ENCODE measurements around the gene WDR73.

The WDR73 gene

GRCh38 chr15:84631706-84632272 lies 22.3 kb downstream of the WDR73 start:
- peak overlapping the region; percentile 63 for H3K4me3 ChIP-seq (ENCODE audit: low read depth, low read length)
- TF ChIP-seq CTCF (IDR thresholded peaks at IDR 0.05; ENCODE audit: low read depth, low read length, missing control alignments) = no peak
- DNase-seq (ENCODE audit: low read depth) = no peak

- no peak for TF ChIP-seq CTCF (IDR thresholded peaks at IDR 0.05; ENCODE audit: low read depth, low read length, missing control alignments)
- no peak for DNase-seq (ENCODE audit: low read depth)
- no peak overlapping the region for H3K4me3 ChIP-seq (ENCODE audit: low read depth, low read length)
Observed at GRCh38 chr15:84629033-84629432, 25.1 kb downstream of the WDR73 start.

- no peak for DNase-seq (ENCODE audit: low read depth)
- no peak overlapping the region for H3K4me3 ChIP-seq (ENCODE audit: low read depth, low read length)
- no peak for TF ChIP-seq CTCF (IDR thresholded peaks at IDR 0.05; ENCODE audit: low read depth, low read length, missing control alignments)
Observed at GRCh38 chr15:84625123-84625522, 29.0 kb downstream of the WDR73 start.

- DNase-seq (ENCODE audit: low read depth) = no peak
- no peak overlapping the region for H3K4me3 ChIP-seq (ENCODE audit: low read depth, low read length)
- TF ChIP-seq CTCF (IDR thresholded peaks at IDR 0.05; ENCODE audit: low read depth, low read length, missing control alignments) = no peak
Observed at GRCh38 chr15:84624359-84624758, 29.7 kb downstream of the WDR73 start.

GRCh38 chr15:84621358-84621979 lies 32.6 kb downstream of the WDR73 start:
- no peak for DNase-seq (ENCODE audit: low read depth)
- TF ChIP-seq CTCF (IDR thresholded peaks at IDR 0.05; ENCODE audit: low read depth, low read length, missing control alignments) = no peak
- H3K4me3 ChIP-seq (ENCODE audit: low read depth, low read length) = no peak overlapping the region

GRCh38 chr15:84620626-84621025 lies 33.5 kb downstream of the WDR73 start:
- no peak for DNase-seq (ENCODE audit: low read depth)
- no peak overlapping the region for H3K4me3 ChIP-seq (ENCODE audit: low read depth, low read length)
- no peak for TF ChIP-seq CTCF (IDR thresholded peaks at IDR 0.05; ENCODE audit: low read depth, low read length, missing control alignments)

GRCh38 chr15:84616235-84616634 lies 37.8 kb downstream of the WDR73 start:
- no peak for DNase-seq (ENCODE audit: low read depth)
- H3K4me3 ChIP-seq (ENCODE audit: low read depth, low read length) = no peak overlapping the region
- no peak for TF ChIP-seq CTCF (IDR thresholded peaks at IDR 0.05; ENCODE audit: low read depth, low read length, missing control alignments)
